BLaER1 (cell line): Measurements from ENCODE around the gene NPAT.
"Not testable (repeated sequence)": the region's sequence is repeated elsewhere in the genome, so short reads cannot be mapped to it uniquely, and the experiment has no call there.

ENCODE experiments used
- H3K27ac ChIP-seq: shearing (Covaris generic); formaldehyde crosslinking; 2 replicates; pipeline ENCODE4 v1.8.1; 2022
- H3K27me3 ChIP-seq: shearing (Covaris generic); formaldehyde crosslinking; 2 replicates; pipeline ENCODE4 v1.8.1; 2022
- H3K36me3 ChIP-seq: shearing (Covaris generic); formaldehyde crosslinking; 2 replicates; pipeline ENCODE4 v1.8.1; 2022
- H3K4me1 ChIP-seq: shearing (Covaris generic); formaldehyde crosslinking; 2 replicates; pipeline ENCODE4 v1.8.1; 2022
- H3K4me2 ChIP-seq: shearing (Covaris generic); formaldehyde crosslinking; 2 replicates; pipeline ENCODE4 v1.8.1; 2022
- H3K4me3 ChIP-seq: shearing (Covaris generic); formaldehyde crosslinking; 2 replicates; pipeline ENCODE4 v1.8.1; 2022
- H3K9ac ChIP-seq: shearing (Covaris generic); formaldehyde crosslinking; 2 replicates; pipeline ENCODE4 v1.8.1; 2022
- H3K9me3 ChIP-seq: shearing (Covaris generic); formaldehyde crosslinking; 2 replicates; pipeline ENCODE4 v1.8.1; 2022
- H4K20me1 ChIP-seq: shearing (Covaris generic); formaldehyde crosslinking; 2 replicates; pipeline ENCODE4 v1.8.1; 2022
- Cebpa-rat ChIP-seq: shearing (Covaris generic); IDR thresholded peaks from 2 replicates; pipeline ENCODE4 v1.8.1; 2022

The NPAT gene

DNA sequence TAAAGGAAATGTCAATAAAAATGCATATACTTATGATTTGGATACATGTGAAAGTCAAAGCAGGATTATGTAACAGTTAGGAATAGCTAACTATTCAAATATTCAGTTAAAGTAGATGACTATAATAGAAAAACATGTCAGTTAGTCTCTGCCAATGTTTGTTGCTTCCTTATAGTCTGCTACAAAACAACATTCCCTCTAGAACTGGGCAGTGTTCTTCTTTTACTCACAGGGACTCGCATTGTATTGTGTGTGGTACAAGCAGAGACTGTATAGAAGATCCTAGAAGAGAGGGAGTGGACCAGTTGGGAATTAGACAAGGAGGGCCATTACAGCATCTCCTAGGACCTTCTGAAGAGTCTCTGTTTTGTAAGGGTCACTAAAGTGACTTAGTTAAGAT is 90.4 kb downstream of the NPAT start:
- H3K4me2 ChIP-seq = no peak overlapping the region
- H3K9ac ChIP-seq = no peak overlapping the region
- H3K27ac ChIP-seq = no peak overlapping the region
- peaks cover 63% of the 10 kb centered on the region for H3K36me3 ChIP-seq
- no peak overlapping the region for H3K4me3 ChIP-seq
- H3K27me3 ChIP-seq = no peaks in the 10 kb centered on the region
- no peaks in the 10 kb centered on the region for H3K4me1 ChIP-seq
- peaks cover 4% of the 10 kb centered on the region; the same call in 1 of the 2 replicates for H4K20me1 ChIP-seq
- no peaks in the 10 kb centered on the region for H3K9me3 ChIP-seq
- TF ChIP-seq Cebpa-rat = no peak

DNA sequence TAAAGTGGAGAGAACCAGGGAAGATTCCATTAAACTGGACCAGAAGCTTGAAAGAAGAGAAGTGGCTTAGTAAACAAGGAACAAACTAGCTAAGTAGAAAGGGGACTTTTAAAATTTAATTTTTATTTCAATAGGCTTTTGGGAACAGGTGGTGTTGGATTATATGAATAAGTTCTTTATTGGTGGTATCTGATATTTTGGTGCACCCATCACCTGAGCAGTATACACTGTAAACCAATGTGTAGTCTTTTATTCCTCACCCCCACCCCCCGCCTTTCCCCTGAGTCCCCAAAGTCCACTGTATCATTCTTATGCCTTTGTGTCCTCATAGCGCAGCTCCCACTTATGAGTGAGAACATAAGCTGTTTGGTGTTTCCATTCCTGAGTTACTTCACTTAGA is 93.7 kb downstream of the NPAT start:
- Histone ChIP-seq H3K27me3 (no peaks in the 10 kb centered on the region), H3K36me3 (peaks cover 52% of the 10 kb centered on the region), H4K20me1 (peaks cover 4% of the 10 kb centered on the region; the same call in 1 of the 2 replicates), H3K9ac (no peak overlapping the region), H3K9me3 (no peaks in the 10 kb centered on the region), H3K4me2 (no peak overlapping the region), H3K4me3 (no peak overlapping the region), H3K4me1 (peaks cover 11% of the 10 kb centered on the region), H3K27ac (no peak overlapping the region)
- no peak for TF ChIP-seq Cebpa-rat

DNA sequence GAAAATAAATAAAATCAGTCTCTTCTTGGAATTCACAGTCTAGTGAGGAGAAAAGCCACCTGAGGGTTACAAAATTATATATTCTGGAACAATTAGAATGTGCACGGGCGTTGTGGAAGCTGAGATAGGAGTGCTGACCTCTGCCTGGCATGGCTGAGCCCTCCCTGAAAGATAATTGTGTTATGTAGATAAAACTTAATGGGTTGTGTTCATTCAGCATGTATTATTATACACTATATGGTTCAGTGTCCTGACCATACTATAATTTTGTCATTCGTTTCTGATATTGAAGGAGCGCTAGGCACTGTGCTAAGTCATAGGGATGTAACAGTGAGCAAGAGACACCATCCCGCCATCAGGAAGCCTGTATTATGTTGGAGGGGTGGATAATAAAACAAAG is 97.3 kb downstream of the NPAT start:
- Histone ChIP-seq H3K27ac (0 out of 2 replicates have a peak overlapping the region, but pooled peaks have one; percentile 61), H3K9ac (no peak overlapping the region), H3K36me3 (peaks cover 34% of the 10 kb centered on the region), H3K4me3 (no peak overlapping the region), H3K4me1 (peaks cover 35% of the 10 kb centered on the region), H4K20me1 (no peaks in the 10 kb centered on the region; the same call in 1 of the 2 replicates), H3K27me3 (no peaks in the 10 kb centered on the region), H3K4me2 (no peak overlapping the region), H3K9me3 (no peaks in the 10 kb centered on the region)
- TF ChIP-seq Cebpa-rat = no peak

DNA sequence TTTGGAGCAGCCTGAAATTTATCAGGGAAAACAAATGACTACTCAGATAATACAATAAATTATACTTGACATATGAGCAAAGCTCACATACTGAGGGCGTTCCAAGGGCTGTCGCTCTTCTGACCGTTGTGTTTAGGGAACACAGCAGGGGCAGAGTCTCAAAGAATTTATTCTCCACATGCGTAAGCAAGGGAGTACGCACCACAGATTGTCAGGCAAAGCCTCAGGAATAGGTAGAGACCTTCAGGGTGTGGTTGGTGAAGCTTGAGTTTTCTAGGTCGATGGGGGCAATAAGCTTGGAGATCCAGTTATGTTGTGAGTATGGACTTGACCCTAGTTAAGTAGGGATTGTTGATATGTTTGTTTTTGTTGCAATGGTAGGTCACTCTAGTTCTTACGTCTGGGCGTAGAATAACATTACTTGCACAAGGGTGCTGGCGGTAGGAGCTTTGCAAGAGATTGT is 100.2 kb downstream of the NPAT start:
- Histone ChIP-seq H3K27ac (peak overlapping the region; percentile 80; the same call in 1 of the 2 replicates), H3K9ac (peak overlapping the region; percentile 81), H3K4me3 (peak overlapping the region; percentile 74), H3K4me2 (peak overlapping the region; percentile 88), H3K9me3 (no peaks in the 10 kb centered on the region), H4K20me1 (no peaks in the 10 kb centered on the region), H3K4me1 (peaks cover 35% of the 10 kb centered on the region), H3K27me3 (no peaks in the 10 kb centered on the region), H3K36me3 (peaks cover 13% of the 10 kb centered on the region)
- no peak for TF ChIP-seq Cebpa-rat

DNA sequence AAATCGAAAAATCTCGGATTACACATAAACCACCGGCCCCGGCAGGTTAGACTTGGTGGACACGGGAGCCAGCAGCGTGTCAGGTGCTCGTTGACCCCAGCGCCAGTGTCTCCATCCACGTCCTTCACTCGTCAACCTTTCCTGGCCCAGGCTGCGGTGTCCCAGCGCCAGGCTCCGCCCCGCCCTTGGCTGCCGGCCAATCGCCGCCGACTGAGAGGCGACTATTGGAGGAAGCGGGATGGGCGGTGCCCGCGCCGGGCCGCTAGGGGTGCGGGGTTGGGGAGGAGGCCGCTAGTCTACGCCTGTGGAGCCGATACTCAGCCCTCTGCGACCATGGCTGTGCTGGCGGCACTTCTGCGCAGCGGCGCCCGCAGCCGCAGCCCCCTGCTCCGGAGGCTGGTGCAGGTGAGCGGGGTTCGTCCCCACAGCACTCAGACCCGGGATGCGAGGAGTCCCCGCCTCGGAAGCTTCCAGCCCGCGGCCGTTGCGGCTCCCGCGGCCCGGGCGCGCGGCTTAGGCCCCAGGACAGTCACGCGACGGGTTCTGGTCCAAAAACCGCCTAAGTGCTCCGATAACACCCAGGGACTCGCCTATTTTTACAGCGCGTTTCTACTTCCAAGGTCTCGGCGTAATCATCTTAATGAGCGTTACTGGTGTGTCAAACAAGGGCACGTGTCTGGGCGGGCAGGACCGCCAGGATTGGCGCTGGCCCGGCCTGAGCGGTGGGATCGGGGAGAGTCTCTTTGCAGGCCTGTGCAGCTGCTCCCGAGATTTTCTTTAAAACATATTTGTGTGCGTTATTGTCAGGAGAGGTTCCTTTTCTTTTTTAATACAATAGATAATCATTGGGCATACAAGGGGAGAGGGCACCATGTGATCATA is 100.9 kb downstream of the NPAT start, which contains the start of gene ACAT1:
ACAT1 (plus strand) TSS at position 294 of the 882 bp plus-strand sequence; CDS start at position 334, 40 bp downstream.
- Histone ChIP-seq H3K4me1 (peaks cover 35% of the 10 kb centered on the region), H3K9ac (peak within 1 kb of the TSS; percentile 81), H4K20me1 (no peaks in the 10 kb centered on the region), H3K4me2 (peak within 1 kb of the TSS; percentile 88), H3K4me3 (peak within 1 kb of the TSS; percentile 74), H3K36me3 (peaks cover 8% of the 10 kb centered on the region), H3K9me3 (no peaks in the 10 kb centered on the region), H3K27me3 (no peaks in the 10 kb centered on the region), H3K27ac (peak within 1 kb of the TSS; percentile 80)
- no peak for TF ChIP-seq Cebpa-rat

DNA sequence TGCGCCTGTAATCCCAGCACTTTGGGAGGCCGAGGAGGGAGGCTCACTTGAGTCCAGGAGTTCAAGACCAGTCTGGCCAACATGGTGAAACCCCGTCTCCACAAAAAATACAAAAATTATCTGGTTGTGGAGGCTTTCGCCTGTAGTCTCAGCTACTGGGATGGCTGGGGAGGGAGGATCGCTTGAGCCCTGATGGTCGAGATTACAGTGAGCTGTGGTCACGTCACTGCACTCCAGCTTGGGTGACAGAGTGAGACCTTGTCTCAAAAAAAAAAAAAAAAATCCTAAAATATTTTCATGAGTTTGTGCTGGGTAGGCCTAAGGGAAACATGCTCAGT is 101.5 kb downstream of the NPAT start:
- H4K20me1 ChIP-seq, H3K27me3 ChIP-seq, H3K27ac ChIP-seq, H3K36me3 ChIP-seq, H3K9me3 ChIP-seq: not testable (repeated sequence)
- Histone ChIP-seq H3K4me1 (peaks cover 38% of the 10 kb centered on the region), H3K4me2 (peak overlapping the region; percentile 88), H3K4me3 (peak overlapping the region; percentile 74), H3K9ac (peak overlapping the region; percentile 81; the same call in 1 of the 2 replicates)

DNA sequence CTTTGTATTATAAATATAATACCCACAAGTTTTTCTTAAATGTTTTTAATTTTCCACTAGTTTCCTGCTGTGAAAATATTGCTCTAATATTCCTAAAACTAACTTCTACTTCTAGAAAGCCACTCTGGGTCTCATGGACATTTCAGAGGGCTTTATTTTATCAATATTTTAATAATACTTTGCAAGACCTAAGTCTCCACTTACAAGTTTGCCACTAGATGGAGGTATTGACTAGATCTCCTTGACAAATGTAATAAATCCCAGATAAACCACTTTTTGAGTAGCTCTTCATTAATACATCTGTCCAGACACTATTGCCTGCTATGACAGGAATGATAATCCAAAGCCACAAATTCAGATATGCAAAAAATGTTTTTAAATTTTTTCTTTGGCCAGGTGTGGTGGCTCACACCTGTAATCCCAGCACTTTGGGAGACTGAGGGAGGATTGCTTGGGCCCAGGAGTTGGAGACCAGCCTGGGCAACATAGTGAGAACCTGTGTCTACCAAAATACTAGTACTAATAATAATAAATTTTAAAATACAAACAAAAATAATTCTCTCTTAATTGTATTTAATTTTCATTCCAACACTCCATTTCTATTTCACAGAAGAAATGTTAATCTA is 104.6 kb downstream of the NPAT start:
- Histone ChIP-seq H3K4me3 (no peak overlapping the region), H4K20me1 (no peaks in the 10 kb centered on the region), H3K4me1 (peaks cover 31% of the 10 kb centered on the region), H3K9me3 (no peaks in the 10 kb centered on the region), H3K27me3 (no peaks in the 10 kb centered on the region), H3K27ac (no peak overlapping the region), H3K4me2 (no peak overlapping the region), H3K9ac (no peak overlapping the region), H3K36me3 (no peaks in the 10 kb centered on the region)
- TF ChIP-seq Cebpa-rat = no peak

DNA sequence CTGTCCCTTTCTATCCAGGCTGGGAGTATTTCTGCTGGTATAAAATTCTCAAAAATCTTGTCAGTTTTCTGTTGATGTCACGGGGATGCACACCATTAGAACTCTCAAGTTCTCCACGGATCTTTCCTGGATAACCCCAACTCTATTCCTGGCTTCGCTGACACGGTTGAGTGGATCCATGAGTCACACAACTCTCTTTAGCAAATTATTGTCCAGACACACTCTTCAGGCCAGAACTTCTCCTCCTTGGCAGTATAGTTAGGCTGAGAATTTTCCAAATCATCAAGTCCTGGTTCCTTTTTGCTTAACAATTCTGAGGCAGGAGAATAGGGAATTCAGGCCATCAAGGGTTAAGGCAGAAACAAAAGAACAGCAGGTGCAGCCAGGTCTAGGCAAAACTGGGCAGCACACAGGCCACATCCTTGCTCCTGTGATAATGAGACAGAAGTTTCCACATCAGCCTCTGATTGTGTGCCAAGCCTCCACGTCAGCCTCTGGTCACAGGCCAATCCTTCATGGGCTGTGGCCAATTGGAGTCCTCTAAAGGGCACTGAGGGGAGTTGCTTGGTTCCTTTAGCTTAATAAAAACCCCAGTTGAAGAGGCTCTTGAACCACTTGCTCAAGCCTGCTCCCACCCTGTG is 106.8 kb downstream of the NPAT start:
- no peak overlapping the region for H3K9ac ChIP-seq
- no peaks in the 10 kb centered on the region for H3K9me3 ChIP-seq
- H3K4me2 ChIP-seq = peak overlapping the region; percentile 38
- no peak for TF ChIP-seq Cebpa-rat
- H4K20me1 ChIP-seq = no peaks in the 10 kb centered on the region
- H3K27ac ChIP-seq = peak overlapping the region; percentile 49; the same call in 1 of the 2 replicates
- peaks cover 16% of the 10 kb centered on the region for H3K4me1 ChIP-seq
- H3K27me3 ChIP-seq = no peaks in the 10 kb centered on the region
- peaks cover 5% of the 10 kb centered on the region; the same call in 1 of the 2 replicates for H3K36me3 ChIP-seq
- H3K4me3 ChIP-seq = no peak overlapping the region

DNA sequence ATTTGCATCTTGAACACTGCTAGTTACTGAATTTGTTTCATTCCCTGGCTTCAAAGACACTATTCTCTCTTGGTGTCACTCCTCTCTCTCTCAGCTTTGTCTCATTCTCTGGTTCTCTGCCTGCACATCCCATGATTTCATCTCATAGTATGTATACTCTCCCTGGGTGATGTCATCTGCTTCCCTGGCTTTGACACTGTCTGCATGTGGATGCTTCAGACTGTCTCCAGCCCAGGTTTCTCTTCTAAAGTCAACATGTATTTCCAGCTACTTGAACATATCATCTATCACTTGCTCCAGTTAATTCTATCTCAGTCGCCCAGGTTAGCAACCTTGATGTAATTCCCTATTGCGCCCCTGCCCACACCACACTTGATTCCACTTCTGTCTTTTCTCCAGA is 110.4 kb downstream of the NPAT start:
- no peak for TF ChIP-seq Cebpa-rat
- Histone ChIP-seq H3K9ac (no peak overlapping the region), H3K4me1 (peaks cover 16% of the 10 kb centered on the region), H3K4me2 (no peak overlapping the region), H4K20me1 (no peaks in the 10 kb centered on the region), H3K9me3 (no peaks in the 10 kb centered on the region), H3K4me3 (no peak overlapping the region), H3K27ac (no peak overlapping the region), H3K36me3 (peaks cover 19% of the 10 kb centered on the region; the same call in 1 of the 2 replicates), H3K27me3 (no peaks in the 10 kb centered on the region)
